ENCODE data around the gene CXCL5. TPM values are rescaled to one million over a fixed set of nuclear protein-coding genes. Genes with fewer than 3 reads are reported as not detected.

CXCL5 gene
- total RNA-seq, 3 donors from 2014 or later = 0.15 TPM; not detected in 2

GRCh38 chr4:74037076-74037955, 38.8 kb upstream of the CXCL5 start:
- no peaks in the 10 kb centered on the region for H3K4me1 ChIP-seq
- no peak for DNase-seq (ENCODE audit: low spot score in 2 of 2)
- intact Hi-C loops (cut with DNase I; ENCODE audit: low total_unique reads) = no loop called here
- H3K27ac ChIP-seq = no peak overlapping the region
- peak overlapping the region; percentile 63 to 85 (median 75) for H3K4me3 ChIP-seq
- TF ChIP-seq CTCF (IDR thresholded peaks at IDR 0.05) (no peak), POLR2A (IDR thresholded peaks at IDR 0.05) (no peak), POLR2AphosphoS5 (IDR thresholded peaks at IDR 0.05) (no peak)
- H3K36me3 ChIP-seq = no peaks in the 10 kb centered on the region
- no peaks in the 10 kb centered on the region for H3K27me3 ChIP-seq
- no peaks in the 10 kb centered on the region for H3K9me3 ChIP-seq

- DNase-seq (ENCODE audit: low spot score in 2 of 2) = no peak
- H3K4me1 ChIP-seq = no peaks in the 10 kb centered on the region
- H3K4me3 ChIP-seq = no peak overlapping the region
- TF ChIP-seq POLR2A (IDR thresholded peaks at IDR 0.05) = no peak
- TF ChIP-seq CTCF (IDR thresholded peaks at IDR 0.05) = no peak
- no peak for TF ChIP-seq POLR2AphosphoS5 (IDR thresholded peaks at IDR 0.05)
- intact Hi-C loops (cut with DNase I; ENCODE audit: low total_unique reads) = no loop called here
- no peaks in the 10 kb centered on the region for H3K9me3 ChIP-seq
- no peaks in the 10 kb centered on the region for H3K36me3 ChIP-seq
- H3K27ac ChIP-seq = no peak overlapping the region
- H3K27me3 ChIP-seq = no peaks in the 10 kb centered on the region
Observed at GRCh38 chr4:74033739-74034138, 35.3 kb upstream of the CXCL5 start.

- no peak for TF ChIP-seq POLR2A (IDR thresholded peaks at IDR 0.05)
- no peak for TF ChIP-seq POLR2AphosphoS5 (IDR thresholded peaks at IDR 0.05)
- TF ChIP-seq CTCF (IDR thresholded peaks at IDR 0.05) = no peak
- no peaks in the 10 kb centered on the region for H3K4me1 ChIP-seq
- no peak overlapping the region for H3K4me3 ChIP-seq
- no peaks in the 10 kb centered on the region for H3K36me3 ChIP-seq
- no peaks in the 10 kb centered on the region for H3K27me3 ChIP-seq
- H3K27ac ChIP-seq = no peak overlapping the region
- intact Hi-C loops (cut with DNase I; ENCODE audit: low total_unique reads) = no loop called here
- DNase-seq (ENCODE audit: low spot score in 2 of 2) = no peak
- H3K9me3 ChIP-seq = no peaks in the 10 kb centered on the region
Observed at GRCh38 chr4:74032064-74032463, 33.6 kb upstream of the CXCL5 start.

GRCh38 chr4:74031576-74031975, 33.1 kb upstream of the CXCL5 start:
- H3K36me3 ChIP-seq = no peaks in the 10 kb centered on the region
- H3K27me3 ChIP-seq = no peaks in the 10 kb centered on the region
- H3K9me3 ChIP-seq = no peaks in the 10 kb centered on the region
- no peak for DNase-seq (ENCODE audit: low spot score in 2 of 2)
- no peak overlapping the region for H3K4me3 ChIP-seq
- H3K4me1 ChIP-seq = no peaks in the 10 kb centered on the region
- intact Hi-C loops (cut with DNase I; ENCODE audit: low total_unique reads) = no loop called here
- no peak for TF ChIP-seq CTCF (IDR thresholded peaks at IDR 0.05)
- H3K27ac ChIP-seq = no peak overlapping the region

- Histone ChIP-seq H3K27ac (no peak overlapping the region), H3K9me3 (peaks cover 0 to 6% of the 10 kb centered on the region in 2 donors), H3K27me3 (no peaks in the 10 kb centered on the region), H3K4me3 (no peak overlapping the region), H3K36me3 (no peaks in the 10 kb centered on the region), H3K4me1 (no peaks in the 10 kb centered on the region)
- no peak for DNase-seq (ENCODE audit: low spot score in 2 of 2)
- intact Hi-C loops (cut with DNase I; ENCODE audit: low total_unique reads) = no loop called here
- TF ChIP-seq POLR2AphosphoS5 (IDR thresholded peaks at IDR 0.05) (no peak), CTCF (IDR thresholded peaks at IDR 0.05) (no peak), POLR2A (IDR thresholded peaks at IDR 0.05) (no peak)
Observed at GRCh38 chr4:74030285-74030684, 31.8 kb upstream of the CXCL5 start.

Measured in breast epithelium (tissue), 4 donors.